Measurements from ENCODE around the gene CALHM3.

- TF ChIP-seq CTCF (IDR thresholded peaks at IDR 0.05; ENCODE audit: insufficient read depth, low read length) = no peak
- no peak for TF ChIP-seq REST (IDR thresholded peaks at IDR 0.05; ENCODE audit: insufficient replicate concordance, low read depth)
- 0 out of 2 replicates have a peak, but pooled peaks have one; percentile 20 for TF ChIP-seq POLR2AphosphoS5 (IDR thresholded peaks at IDR 0.05; ENCODE audit: low read depth)
- 0 out of 2 replicates have a peak, but pooled peaks have one; percentile 8 for TF ChIP-seq SPI1 (IDR thresholded peaks at IDR 0.05; ENCODE audit: borderline replicate concordance, low read depth)
Measured at GRCh38 chr10:103433858-103434257, 45.2 kb downstream of the CALHM3 start.

All from HL-60 (cell line).